Endothelial cell of umbilical vein (primary cell): ENCODE results near the gene SYNE3. TPM values are rescaled to one million over a fixed set of nuclear protein-coding genes. Genes with fewer than 3 reads are reported as not detected.

ENCODE experiments used
- BruUV-seq: library from RNA; stranded (reverse); fragments of 400-500 nt; replicated peaks from 2 replicates; lab custom pipeline; 2021; lab: Mats Ljungman, UMichigan
- CTCF ChIA-PET: fragments of 300-600, 350-600 bp; sonication (Branson Sonifier 250); formaldehyde crosslinking; loops from one replicate; lab custom pipeline; 2021; ENCODE audit warnings: antibody characterized with exemption, inconsistent platforms; lab: Charles Lee
- POLR2A ChIA-PET: fragments of 300-600, 350-600 bp; sonication (Branson Sonifier 250); formaldehyde crosslinking; loops from one replicate; lab custom pipeline; 2021; ENCODE audit warnings: antibody characterized with exemption, inconsistent platforms; lab: Charles Lee
- DNase-seq: peaks from one replicate; pipeline ENCODE4 v3.0.0-alpha.2; 2011; ENCODE audit warnings: low read depth, low spot score
- FAIRE-seq: peaks from 2 replicates; lab custom pipeline; 2011; peaks lifted over from hg19 to GRCh38; lab: Jason Lieb, UNC
- H2AFZ ChIP-seq: 2 replicates; pipeline ENCODE4 v1.6.0; 2012; ENCODE audit warnings: low read depth, low read length, control low read depth, inconsistent platforms
- H3K27ac ChIP-seq: 2 replicates; pipeline ENCODE4 v1.5.1; 2011; ENCODE audit warnings: low read depth, mild to moderate bottlenecking, control low read depth, low read length, moderate library complexity; ENCODE audit not compliant: insufficient read depth
- H3K27me3 ChIP-seq, 2 experiments: 2 replicates each; pipeline versions ENCODE4 v1.6.0 to v1.6.1; 2011; ENCODE audit warnings: low read length in 2 of 2, mixed read lengths in 1 of 2; ENCODE audit not compliant: control insufficient read depth in 2 of 2, insufficient read depth in 2 of 2
- H3K36me3 ChIP-seq, 2 experiments: 2 replicates in 1 of 2; 3 replicates in 1 of 2; pipeline ENCODE4 v1.5.1; 2011; ENCODE audit warnings: low read length in 2 of 2, mild to moderate bottlenecking in 1 of 2, moderate library complexity in 1 of 2; ENCODE audit not compliant: control insufficient read depth in 2 of 2, insufficient read depth in 2 of 2; ENCODE audit errors: extremely low read depth in 1 of 2
- H3K4me1 ChIP-seq: 3 replicates; pipeline ENCODE4 v1.5.1; 2011; ENCODE audit warnings: mild to moderate bottlenecking, low read length; ENCODE audit not compliant: control insufficient read depth, insufficient read depth; ENCODE audit errors: extremely low read depth
- H3K4me2 ChIP-seq: 2 replicates; pipeline ENCODE4 v1.6.1; 2011; ENCODE audit warnings: low read length, control low read depth, mixed read lengths; ENCODE audit not compliant: insufficient read depth
- H3K4me3 ChIP-seq, 3 experiments: fragments of 200-600 bp in 1 of 3; sonication (generic), shearing (Covaris generic) in 1 of 3; replicated peaks in 1 of 3; 2 replicates each; pipeline ENCODE4 v1.5.1; 2011 to 2016; ENCODE audit warnings: control low read depth in 3 of 3, low read length in 3 of 3, mild to moderate bottlenecking in 2 of 3, inconsistent platforms in 1 of 3, low read depth in 1 of 3, moderate library complexity in 1 of 3; ENCODE audit not compliant: insufficient read depth in 1 of 3
- H3K79me2 ChIP-seq: 2 replicates; pipeline ENCODE4 v1.6.0; 2012; ENCODE audit warnings: low read length, inconsistent platforms; ENCODE audit not compliant: control insufficient read depth, insufficient read depth
- H3K9ac ChIP-seq: replicated peaks from 2 replicates; pipeline ENCODE3; 2011; ENCODE audit warnings: low read length, control low read depth; ENCODE audit not compliant: insufficient read depth; ENCODE audit errors: extremely low read depth
- H3K9me1 ChIP-seq: replicated peaks from 3 replicates; pipeline ENCODE4 v1.6.0; 2011; ENCODE audit warnings: mild to moderate bottlenecking, low read length; ENCODE audit not compliant: control insufficient read depth, insufficient read depth; ENCODE audit errors: extremely low read depth
- H3K9me3 ChIP-seq: replicated peaks from 2 replicates; pipeline ENCODE4 v1.5.1; 2012; ENCODE audit warnings: low read length, inconsistent platforms; ENCODE audit not compliant: control insufficient read depth, insufficient read depth
- H4K20me1 ChIP-seq: replicated peaks from 2 replicates; pipeline ENCODE3; 2011; ENCODE audit warnings: mild to moderate bottlenecking, low read length; ENCODE audit not compliant: control insufficient read depth, insufficient read depth; ENCODE audit errors: extremely low read depth
- CTCF ChIP-seq, 2 donors: IDR thresholded peaks; 1 replicate in 1 of 2; 2 replicates in 1 of 2; pipeline ENCODE4 v1.5.1; 2011; ENCODE audit warnings: low read length in 2 of 2, mild to moderate bottlenecking in 2 of 2, moderate library complexity in 2 of 2, control low read depth in 1 of 2, inconsistent platforms in 1 of 2, low read depth in 1 of 2; ENCODE audit not compliant: insufficient read depth in 1 of 2; ENCODE audit errors: extremely low read depth in 1 of 2
- EZH2 ChIP-seq: IDR thresholded peaks from 2 replicates; pipeline ENCODE4 v1.6.1; 2012; ENCODE audit warnings: borderline replicate concordance, low read depth, mild to moderate bottlenecking, moderate library complexity, low read length, inconsistent platforms; ENCODE audit not compliant: severe bottlenecking
- FOS ChIP-seq: IDR thresholded peaks from 2 replicates; pipeline ENCODE4 v1.6.1; 2011; ENCODE audit warnings: mild to moderate bottlenecking, low read length, moderate library complexity, borderline replicate concordance; ENCODE audit not compliant: insufficient read depth
- GATA2 ChIP-seq: IDR thresholded peaks from 2 replicates; pipeline ENCODE4 v1.7.0; 2011; ENCODE audit warnings: low read depth, mild to moderate bottlenecking, moderate library complexity, mixed read lengths, low read length; ENCODE audit not compliant: insufficient read length, insufficient read depth
- JUN ChIP-seq: IDR thresholded peaks from 2 replicates; pipeline ENCODE4 v1.6.1; 2011; ENCODE audit warnings: borderline replicate concordance, low read depth; ENCODE audit not compliant: insufficient read length, insufficient read depth
- MAX ChIP-seq: IDR thresholded peaks from 2 replicates; pipeline ENCODE4 v1.6.1; 2011; ENCODE audit not compliant: insufficient read depth, insufficient read length
- MYC ChIP-seq: IDR thresholded peaks from one replicate; pipeline ENCODE4 v1.6.1; 2011; ENCODE audit warnings: mild to moderate bottlenecking, low read depth, low read length
- POLR2A ChIP-seq: IDR thresholded peaks from 2 replicates; pipeline ENCODE4 v1.6.1; 2012; ENCODE audit warnings: low read depth, mild to moderate bottlenecking, control low read depth, low read length
- POLR2AphosphoS5 ChIP-seq: IDR thresholded peaks from 2 replicates; pipeline ENCODE4 v1.6.1; 2012; ENCODE audit warnings: low read depth, mild to moderate bottlenecking, control low read depth, low read length, moderate library complexity; ENCODE audit not compliant: insufficient read depth
- dilution Hi-C: fragments of 300-500 bp; cut with MboI; formaldehyde crosslinking; loops from one replicate; pipeline ENCODE4 v1.15.0; 2019; ENCODE audit warnings: low sequenced_read_pairs; ENCODE audit not compliant: extremely low pct_ligation_motif_present
- intact Hi-C: fragments of 100-400 bp; cut with micrococcal nuclease; formaldehyde crosslinking; loops from one replicate; pipeline ENCODE4 v1.10.0; 2022
- polyA plus RNA-seq, 4 experiments: library from polyadenylated mRNA; depleted of rRNA in 3 of 4; stranded (reverse) in 3 of 4; unstranded in 1 of 4; fragments of >200 nt; gene quantifications; 2 replicates each; pipeline versions ENCODE4 v1.2.1 to v1.2.3, GENCODE V29; 2011 to 2012; ENCODE audit warnings: missing spikeins in 1 of 4
- total RNA-seq: library from RNA; stranded (reverse); gene quantifications from 2 replicates; pipeline ENCODE4 v1.2.3, GENCODE V29; 2021

Gene SYNE3
- total and polyA plus RNA-seq, 2 donors (not counting 3 experiments of a cell fraction or from before 2014, with no cell fraction given): 3.0 to 18.8 TPM

GRCh38 chr14:95475540-95476240, 40.8 kb downstream of the SYNE3 start:
- TF ChIP-seq EZH2 (no peak), POLR2AphosphoS5 (no peak)
- H3K27me3 ChIP-seq: no peaks in the 10 kb centered on the region
- POLR2A ChIA-PET: no interaction called here
- intact Hi-C loops (no loop called here), dilution Hi-C loops (no loop called here)
- no peaks in the 10 kb centered on the region for H4K20me1 ChIP-seq
- peaks cover 5% of the 10 kb centered on the region in 2 experiments for H3K36me3 ChIP-seq
- H3K9me1 ChIP-seq: no peaks in the 10 kb centered on the region
- H3K4me2 ChIP-seq: no peak overlapping the region
- H3K79me2 ChIP-seq: no peaks in the 10 kb centered on the region
- no peak overlapping the region for H3K27ac ChIP-seq
- DNase-seq (no peak), FAIRE-seq (no peak)
- H3K9ac ChIP-seq: no peak overlapping the region
- H3K9me3 ChIP-seq: no peaks in the 10 kb centered on the region
- H2AFZ ChIP-seq: no peak overlapping the region
- no peaks in the 10 kb centered on the region for H3K4me1 ChIP-seq
- CTCF ChIA-PET: interaction anchor here (1.6 kb wide), 1 partner anchor 51 kb away, joined by 4 read pairs; no protein-coding TSS in a partner anchor
- BruUV-seq: no TSS peak
- H3K4me3 ChIP-seq: no peak overlapping the region

- H3K9me1 ChIP-seq: no peaks in the 10 kb centered on the region
- intact Hi-C loops (no loop called here), dilution Hi-C loops (no loop called here)
- no peaks in the 10 kb centered on the region for H3K79me2 ChIP-seq
- H3K9me3 ChIP-seq: no peaks in the 10 kb centered on the region
- H3K9ac ChIP-seq: no peak overlapping the region
- H2AFZ ChIP-seq: no peak overlapping the region
- BruUV-seq: no TSS peak
- H4K20me1 ChIP-seq: no peaks in the 10 kb centered on the region
- H3K36me3 ChIP-seq: peaks cover 5% of the 10 kb centered on the region in 2 experiments
- H3K4me2 ChIP-seq: no peak overlapping the region
- H3K4me3 ChIP-seq: no peak overlapping the region
- POLR2A ChIA-PET: interaction anchor here (0.6 kb wide), 1 partner anchor 12 kb away, joined by 7 read pairs; no protein-coding TSS in a partner anchor
- H3K4me1 ChIP-seq: no peaks in the 10 kb centered on the region
- CTCF ChIA-PET: interaction anchor here (1.6 kb wide), 1 partner anchor 52 kb away, joined by 4 read pairs; no protein-coding TSS in a partner anchor
- no peak for TF ChIP-seq POLR2AphosphoS5
- no peak for TF ChIP-seq JUN
- no peak for TF ChIP-seq MAX
- TF ChIP-seq MYC: no peak
- TF ChIP-seq FOS: no peak
- no peak for TF ChIP-seq GATA2
- TF ChIP-seq CTCF (IDR thresholded peaks at IDR 0.05; ENCODE audit: extremely low read depth in 1 of 2, insufficient read depth in 1 of 2, low read depth in 1 of 2, low read length in 2 of 2): no peak
- no peak for TF ChIP-seq POLR2A
- no peak for TF ChIP-seq EZH2
- H3K27me3 ChIP-seq: no peaks in the 10 kb centered on the region
- no peak for FAIRE-seq
- DNase-seq: no peak
- no peak overlapping the region for H3K27ac ChIP-seq
Measured at GRCh38 chr14:95474941-95475340, 41.5 kb downstream of the SYNE3 start.
